NCI-H774 (cell line): ENCODE data around the gene NUDT9.
"Not testable (repeated sequence)": the region's sequence is repeated elsewhere in the genome, so short reads cannot be mapped to it uniquely, and the experiment has no call there.

Experiments
- DNase-seq: peaks from one replicate; lab custom pipeline; 2025; lab: John Stamatoyannopoulos, UW

Gene NUDT9

DNA sequence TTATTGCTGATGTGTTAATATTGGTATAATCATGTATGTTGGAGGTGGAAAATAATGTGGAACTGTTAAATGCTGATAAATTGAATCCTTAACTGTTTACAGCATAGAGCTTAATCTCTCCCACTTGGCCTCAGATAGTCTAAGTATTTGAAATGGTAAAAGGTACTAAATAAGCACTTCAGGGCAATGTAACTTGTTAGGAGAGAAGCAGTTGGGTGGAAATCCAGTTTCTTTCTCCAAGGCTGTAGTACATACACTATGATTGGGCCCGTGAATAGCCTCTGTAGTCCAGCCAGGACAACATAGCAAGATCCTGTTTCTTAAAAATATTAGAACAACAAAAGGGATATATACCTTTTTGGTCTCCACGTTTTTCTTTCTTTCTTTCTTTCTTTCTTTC, 39.7 kb downstream of the NUDT9 start:
- no peak for DNase-seq

DNA sequence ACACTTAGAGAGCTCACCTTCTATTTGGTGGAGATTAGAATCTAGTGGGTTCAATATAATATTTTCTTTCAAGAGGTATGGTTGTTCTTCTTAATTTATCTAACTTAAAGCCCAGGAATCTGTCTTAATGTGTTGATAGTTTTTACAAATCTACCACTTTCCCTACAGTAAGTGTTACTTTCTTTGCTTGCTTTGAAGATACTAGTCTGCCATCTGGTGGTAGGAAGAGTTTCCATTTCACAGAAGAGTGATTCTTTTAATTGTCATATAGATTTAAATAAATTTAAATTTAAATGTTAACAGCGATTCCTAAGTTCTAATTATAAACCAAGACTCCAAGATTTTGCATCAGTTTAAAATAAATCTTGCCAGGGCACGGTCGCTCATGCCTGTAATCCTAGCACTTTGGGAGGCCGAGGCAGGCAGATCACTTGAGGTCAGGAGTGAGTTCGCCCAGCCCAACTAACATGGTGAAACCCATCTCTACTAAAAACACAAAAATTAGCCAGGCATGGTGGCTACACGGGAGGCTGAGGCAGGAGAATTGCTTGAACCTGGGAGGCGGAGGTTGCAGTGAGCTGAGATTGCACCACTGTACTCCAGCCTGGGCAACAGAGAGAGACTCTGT, 43.5 kb downstream of the NUDT9 start:
- no peak for DNase-seq

DNA sequence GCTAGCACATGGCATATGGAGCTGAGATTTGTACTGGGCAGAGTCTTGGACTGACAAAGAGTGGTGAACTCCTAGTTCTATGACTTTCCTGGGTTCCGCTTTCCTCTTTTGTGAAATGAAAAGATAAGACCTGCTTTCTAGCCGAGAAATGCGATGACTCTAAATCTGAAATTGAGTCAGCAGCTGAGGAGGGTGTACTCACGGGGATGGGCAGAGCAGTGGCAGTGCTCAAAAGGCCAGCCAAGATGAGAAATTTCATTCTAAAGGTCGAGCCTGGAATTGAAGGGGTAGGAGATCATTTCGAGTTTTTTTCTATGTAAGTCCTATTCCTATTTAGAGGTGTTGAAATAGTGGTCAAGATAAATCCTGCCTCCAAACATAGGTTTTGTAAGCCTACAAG, 47.0 kb downstream of the NUDT9 start:
- no peak for DNase-seq

DNA sequence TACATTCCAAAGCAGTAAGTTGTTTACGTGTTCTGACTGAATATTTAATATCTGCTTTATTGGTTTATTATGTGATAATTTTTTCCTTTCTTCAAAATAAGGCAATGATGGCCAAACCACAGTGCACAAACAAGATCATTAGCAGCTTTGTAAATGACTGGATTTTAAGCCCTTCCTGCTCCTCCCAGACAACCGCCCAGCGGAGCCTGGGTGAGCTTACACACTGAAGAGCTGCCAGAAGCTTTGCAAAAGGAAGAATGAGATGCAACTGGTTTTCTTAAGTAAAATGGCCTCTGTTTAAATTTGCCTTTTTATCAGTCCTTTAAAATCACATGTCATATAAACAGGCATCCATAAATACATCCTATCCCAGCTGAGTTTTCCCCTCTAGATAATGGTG, 54.6 kb downstream of the NUDT9 start:
- no peak for DNase-seq

DNA sequence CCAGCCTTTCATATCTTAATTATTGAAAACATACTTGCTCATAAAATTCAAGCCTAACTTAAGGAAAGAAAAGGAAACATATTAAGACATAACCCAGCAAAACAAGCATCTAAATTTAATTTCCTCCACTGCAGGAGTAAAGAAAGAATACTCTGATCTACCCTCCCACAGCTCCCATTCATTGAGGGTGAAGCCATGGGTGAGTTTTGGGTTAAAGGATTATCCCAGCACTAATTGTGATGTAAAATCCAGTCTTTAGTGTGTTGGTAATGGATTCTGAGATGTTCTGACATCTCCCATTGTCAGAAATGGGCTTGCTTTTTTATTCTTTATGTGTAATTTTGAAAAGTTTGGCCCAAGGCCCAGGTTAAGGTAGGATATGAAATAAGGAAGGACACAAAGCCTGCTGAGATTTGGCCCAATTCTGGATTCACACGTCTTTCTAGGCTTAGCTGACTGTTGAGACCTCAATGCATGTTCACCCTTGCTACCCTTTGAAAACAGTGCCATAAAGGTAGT, 56.4 kb downstream of the NUDT9 start:
- no peak for DNase-seq

DNA sequence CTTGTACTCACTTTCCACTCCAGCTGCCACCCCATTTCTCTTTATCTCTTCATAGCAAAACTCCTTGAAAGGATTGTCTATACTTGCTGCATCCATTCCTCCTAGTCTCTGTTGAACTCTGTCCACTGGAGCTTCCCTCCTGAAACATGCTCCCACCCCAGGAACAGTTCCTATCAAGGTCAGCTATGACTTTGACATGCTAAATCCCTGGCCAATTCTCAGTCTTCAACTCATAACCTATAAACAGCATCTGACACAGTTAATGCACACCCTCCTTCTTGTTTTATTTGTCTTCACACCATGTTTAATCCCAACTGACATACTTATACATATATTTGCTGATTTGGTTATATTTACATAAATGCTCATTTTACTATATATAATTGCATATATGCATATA, 59.0 kb downstream of the NUDT9 start:
- no peak for DNase-seq

DNA sequence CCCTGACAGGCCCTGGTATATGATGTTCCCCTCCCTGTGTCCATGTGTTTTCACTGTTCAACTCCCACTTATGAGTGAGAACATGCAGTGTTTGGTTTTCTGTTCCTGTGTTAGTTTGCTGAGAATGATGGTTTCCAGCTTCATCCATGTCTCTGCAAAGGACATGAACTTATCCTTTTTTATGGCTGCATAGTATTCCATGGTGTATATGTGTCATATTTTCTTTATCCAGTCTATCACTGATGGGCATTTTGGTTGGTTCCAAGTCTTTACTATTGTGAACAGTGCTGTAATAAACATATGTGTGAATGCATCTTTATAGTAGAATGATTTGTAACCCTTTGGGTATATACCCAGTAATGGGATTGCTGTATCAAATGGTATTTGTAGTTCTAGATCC, 60.9 kb downstream of the NUDT9 start:
- not testable (repeated sequence) for DNase-seq

DNA sequence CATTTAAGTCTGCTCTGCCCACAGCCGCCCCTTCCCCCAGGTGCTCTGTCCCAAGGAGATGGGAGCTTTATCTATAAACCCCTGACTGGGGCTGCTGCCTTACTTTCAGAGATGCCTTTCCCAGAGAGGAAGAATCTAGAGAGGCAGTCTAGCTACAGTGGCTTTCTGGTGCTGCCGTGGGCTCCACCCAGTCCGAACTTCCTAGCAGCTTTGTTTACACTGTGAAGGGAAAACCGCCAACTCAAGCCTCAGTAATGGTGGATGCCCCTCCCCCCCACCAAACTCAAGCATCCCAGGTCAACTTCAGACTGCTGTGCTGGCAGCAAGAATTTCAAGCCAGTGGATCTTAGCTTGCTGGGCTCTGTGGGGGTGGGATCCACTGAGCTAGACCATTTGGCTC, 66.3 kb downstream of the NUDT9 start:
- DNase-seq, result not testable (repeated sequence)

DNA sequence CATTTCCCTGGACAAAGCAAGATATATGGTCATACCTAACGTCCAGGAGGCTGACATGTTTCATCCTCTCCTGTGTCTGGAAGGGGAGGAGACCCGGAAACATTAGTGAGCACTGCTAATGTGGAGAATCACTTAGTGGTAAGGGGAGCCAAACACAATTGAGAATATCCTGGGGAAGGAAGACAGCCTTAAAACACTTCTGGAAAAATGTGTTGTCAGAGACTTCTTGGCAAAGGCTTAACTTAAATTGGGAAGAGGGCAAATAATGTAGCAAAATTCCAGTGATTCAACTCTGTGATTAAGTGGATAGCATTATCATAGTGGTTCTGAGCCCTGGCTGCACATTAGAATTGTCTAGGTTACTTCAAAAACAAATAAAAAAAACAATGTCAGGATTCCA, 67.3 kb downstream of the NUDT9 start:
- DNase-seq, result no peak

DNA sequence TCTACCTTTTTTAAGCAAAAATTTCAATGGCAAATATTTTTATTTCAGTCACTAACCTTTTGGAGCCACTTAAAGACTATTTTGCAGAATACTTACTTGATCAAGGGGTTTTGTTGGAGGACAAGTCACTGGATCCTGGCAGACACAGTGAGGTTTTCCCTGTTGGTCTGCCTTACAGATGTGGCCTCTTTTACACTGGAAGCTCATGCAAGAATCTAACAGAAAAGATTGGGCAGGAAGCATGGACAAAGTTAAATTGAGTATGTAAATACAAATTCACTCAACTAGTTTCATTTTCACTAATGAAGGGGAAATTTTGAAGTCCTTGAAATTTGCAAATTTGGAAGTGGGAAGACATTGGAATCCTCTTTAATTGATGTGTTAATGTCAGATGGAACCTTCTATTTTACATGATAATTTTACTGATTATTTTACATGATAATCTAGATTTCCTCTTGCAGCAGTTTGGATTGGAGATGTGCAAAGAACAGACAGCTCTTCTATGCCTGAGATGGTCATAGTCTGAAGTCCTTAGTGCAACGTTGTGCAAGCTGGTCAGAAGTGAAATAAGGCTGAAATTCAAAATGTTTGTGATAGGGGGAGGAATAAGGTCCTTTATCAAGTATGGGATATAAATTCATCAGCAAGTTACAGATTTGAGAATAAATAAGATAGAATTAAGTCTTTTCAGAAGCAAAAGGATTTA, 68.4 kb downstream of the NUDT9 start:
- no peak for DNase-seq

DNA sequence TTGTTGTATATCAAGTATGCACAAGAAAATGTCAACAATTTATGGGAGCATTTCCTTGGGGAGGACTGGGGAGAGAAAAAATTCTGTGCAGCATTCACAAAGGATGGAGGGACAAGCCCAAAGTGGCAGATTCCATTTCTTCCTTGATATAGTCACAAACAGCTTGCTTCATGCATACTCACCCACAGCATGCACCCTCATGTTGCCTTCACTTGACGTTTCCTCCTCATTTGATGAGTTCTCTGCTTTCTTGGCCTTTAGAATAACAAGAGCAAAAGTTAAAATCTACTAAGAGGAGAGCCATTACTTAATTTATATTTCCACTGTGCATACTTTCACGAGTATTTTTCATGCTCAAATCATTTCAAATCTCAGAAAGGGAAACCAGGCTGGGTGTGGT, 69.1 kb downstream of the NUDT9 start:
- no peak for DNase-seq

DNA sequence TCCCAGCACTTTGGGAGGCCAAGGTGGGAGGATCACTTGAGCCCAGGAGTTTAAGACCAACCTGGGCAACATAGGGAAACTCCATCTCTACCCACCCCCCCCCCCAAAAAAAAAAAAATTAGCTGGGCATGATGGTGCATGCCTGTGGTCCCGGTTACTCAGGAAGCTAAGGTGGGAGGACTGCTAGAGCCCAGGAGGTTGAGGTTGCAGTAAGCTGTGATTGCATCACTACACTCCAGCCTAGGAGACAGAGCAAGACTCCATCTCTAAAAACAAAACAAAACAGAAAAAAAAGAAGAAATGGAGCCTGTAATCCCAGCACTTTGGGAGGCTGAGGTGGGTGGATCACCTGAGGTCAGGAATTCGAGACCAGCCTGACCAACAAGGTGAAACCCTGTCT, 69.5 kb downstream of the NUDT9 start:
- DNase-seq, result not testable (repeated sequence)

DNA sequence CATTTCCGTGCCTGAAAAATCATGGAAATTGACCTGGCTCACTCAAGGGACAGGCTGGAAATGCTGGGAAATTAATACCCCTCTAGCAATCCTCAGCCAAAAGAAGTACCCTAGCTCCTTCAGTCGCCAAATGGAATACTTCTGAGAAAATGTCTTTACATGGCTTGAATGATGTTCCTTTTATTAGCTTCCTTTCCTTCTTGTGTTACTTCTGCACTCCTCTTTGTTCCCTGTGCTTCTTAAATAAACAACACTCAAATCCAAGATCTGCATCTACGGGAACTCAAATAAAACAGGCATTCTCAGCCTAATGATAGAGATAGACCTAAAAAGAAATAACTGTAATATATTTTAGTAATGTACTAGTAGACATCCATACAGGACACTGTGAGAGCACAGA, 70.7 kb downstream of the NUDT9 start:
- no peak for DNase-seq

DNA sequence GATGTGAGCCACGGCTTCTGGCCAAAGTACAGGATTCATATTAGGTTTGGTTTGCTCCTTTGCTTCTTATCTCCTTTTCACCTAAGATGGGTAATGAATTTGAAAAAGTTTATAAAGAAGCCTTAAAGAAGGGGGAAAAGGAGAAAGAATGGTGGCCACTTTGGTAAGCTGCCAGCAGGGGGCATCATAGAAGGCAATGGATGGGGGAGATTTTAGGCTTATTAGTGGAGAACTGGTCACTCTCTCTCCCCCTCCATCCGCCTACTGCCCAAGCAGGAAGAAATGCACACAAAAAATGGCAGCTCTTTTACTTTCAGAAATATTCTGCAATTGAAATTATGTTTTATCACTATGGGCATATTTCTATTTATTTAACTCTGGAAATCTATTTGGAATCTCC, 74.8 kb downstream of the NUDT9 start:
- DNase-seq, result no peak

DNA sequence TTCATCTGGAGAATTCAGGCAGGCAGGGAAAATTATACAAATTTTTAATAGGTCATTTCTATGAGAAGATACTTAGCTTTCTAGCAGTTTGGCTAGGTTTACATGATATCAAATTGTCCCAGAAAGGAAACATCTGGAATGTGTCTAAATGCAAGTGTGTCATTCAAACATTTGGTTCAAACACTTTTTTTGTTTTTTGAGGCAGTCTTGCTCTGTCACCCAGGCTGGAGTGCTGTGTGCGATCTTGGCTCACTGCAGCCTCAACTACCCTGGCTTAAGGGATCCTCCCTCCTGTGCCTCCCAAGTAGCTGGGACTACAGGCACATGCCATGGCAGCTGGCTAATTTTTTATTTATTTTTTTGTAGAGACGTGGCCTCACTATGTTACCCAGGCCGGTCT, 75.2 kb downstream of the NUDT9 start:
- DNase-seq, result no peak

DNA sequence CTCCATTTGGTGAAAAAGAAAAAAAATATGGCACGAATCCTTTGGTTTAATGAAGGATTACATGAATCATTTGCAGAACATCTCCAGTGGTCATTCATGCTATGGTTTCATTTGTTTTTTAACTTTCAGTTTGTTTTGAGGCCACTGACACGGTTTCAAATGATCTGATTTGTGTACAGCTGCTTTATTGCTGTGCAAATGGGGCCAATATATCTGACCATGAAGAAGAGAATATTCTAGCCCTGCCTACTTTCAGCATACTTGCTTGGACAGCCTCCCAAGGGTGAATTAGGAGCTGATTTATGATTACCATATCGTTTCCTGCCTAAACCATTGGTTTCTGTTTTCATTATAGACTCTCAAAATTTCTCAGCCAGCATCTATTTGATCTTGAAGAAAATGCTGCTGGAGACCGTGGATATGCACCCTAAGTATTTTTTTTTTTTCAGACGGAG, 76.1 kb downstream of the NUDT9 start:
- no peak for DNase-seq

DNA sequence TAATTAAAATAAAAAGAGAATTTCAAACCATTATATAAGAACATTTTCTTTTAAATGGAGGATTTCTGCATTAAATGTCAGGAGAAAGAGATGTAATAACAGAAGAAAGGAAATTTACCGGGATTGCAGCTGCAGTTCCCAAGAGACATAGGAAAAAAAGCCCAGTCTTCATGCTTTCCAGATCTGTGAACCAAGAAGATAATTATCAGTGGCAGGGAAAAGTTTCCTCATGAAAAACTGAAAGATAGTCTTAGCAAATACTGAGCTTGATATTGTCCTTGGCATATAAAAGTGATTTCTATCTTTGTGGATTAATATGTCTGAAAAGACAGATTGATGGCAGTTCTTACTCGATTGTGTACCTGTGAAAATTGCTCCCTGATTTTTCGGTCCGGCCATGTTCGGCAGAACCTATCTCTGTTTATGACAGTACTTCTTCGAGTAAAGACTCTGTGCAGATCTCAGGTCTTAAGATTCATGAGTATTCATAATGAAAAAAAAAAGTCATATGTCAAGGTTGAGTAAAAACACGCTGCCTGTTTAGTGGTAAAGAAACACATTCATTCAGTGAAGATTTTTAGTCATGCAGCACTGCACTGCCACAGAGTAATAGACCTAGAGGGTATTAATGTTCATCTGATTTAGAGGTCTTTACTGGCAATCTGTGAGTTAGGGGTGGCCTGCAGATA, 77.2 kb downstream of the NUDT9 start:
- no peak for DNase-seq

DNA sequence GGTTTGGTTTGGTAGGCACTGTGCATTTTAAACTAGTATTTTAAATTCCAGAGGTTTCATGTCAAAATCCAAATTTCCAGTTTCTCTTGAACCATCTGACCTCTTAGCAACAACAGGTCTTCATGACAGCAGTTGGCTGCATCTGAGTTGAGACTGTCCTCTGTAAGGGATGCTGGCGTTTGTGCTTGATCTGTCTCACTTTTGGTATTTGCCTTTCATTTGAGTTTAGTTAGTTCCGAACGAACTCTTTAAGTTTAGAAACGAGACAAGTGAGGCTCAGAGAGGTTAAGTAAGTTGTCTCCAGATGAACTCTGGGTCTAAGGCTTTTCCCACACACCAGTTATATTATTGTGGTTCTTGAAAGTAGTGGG, 77.7 kb downstream of the NUDT9 start:
- DNase-seq, result no peak

DNA sequence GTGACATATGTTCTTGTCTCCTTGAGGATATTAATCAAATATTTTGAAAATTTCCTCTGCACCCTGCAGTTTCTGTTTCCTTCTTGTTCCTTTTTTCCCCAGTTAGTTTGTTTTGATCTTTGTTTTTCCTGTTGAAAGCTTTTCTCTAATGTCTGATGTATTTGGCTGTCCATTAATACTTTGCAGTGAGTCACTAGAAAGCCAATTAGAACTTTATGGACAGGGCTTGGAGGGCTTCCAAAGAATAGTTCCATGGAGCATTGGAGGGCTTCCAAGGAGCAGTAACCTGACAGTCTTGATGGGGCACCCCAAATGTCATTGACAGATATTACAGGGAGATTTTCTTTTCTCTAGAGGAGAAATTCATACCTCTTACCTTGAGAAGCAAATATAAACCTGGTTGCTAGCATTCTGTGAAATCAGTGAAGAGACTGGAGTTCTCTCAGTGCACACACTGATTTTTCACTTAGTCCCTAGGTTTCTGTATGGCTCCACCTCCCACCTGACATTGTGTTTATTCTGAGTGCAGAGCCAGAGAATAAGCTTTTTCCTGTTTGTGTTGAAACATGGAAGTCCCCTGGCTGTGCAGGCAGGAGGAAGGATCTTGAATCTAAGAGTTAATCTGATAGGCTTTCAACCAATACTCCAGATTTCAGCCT, 80.3 kb downstream of the NUDT9 start:
- peak; percentile 1 for DNase-seq

DNA sequence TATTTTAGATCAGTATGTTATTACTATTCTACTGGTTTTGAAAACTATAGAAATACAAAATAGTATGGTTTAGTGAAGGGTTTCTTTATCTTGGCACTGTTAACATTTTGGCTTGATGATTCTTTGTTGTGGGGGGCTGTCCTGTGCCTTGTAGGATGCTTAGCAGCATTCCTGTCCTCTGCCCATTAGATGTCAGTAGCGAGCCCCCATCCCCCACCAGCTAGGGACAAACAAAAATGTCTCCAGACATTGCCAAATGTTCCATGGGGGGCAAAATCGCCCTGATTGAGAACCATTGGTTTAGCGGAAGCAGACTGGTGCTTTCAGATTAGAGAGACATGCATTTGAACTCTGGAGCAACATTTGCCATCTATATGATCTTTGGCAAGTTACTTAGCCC, 83.5 kb downstream of the NUDT9 start:
- no peak for DNase-seq

DNA sequence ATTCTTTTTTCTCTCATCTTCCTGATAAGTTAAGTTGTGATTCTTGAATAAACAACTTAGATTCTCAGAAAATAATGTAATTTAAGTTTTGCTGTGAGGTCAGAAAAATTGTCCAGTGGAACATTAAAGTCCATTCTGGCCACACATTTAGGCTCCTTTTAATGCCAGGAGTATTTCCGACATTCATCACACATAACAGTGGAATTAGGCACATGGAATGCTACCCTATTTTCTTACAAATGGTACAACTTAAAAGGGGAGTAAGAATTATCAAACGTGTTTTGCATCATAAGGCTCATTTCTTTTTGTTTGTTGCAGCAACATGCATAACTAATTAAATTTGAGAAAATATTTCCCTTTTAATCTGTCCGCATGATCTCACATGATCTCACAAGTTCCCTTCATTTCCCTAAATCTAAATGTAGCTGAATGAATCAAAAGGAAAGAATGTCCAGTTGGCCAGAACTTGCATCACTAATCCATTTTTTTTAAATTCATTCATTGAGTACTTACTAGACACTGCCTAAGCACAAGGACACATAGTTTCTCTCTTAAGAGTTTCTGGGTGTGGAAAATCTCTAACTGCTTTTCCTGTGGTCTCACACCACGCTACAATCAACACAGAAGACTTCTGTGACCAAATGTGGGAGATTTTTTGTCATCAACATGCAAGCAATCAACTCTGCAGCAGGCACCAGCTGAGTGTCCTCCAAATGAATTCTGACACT, 84.8 kb downstream of the NUDT9 start:
- DNase-seq, result no peak
